ENCODE results near the gene HAUS2. TPM values are rescaled to one million over a fixed set of nuclear protein-coding genes. Genes with fewer than 3 reads are reported as not detected.
"Not testable (repeated sequence)": the region's sequence is repeated elsewhere in the genome, so short reads cannot be mapped to it uniquely, and the experiment has no call there.

Gene HAUS2
- total RNA-seq, 1 experiment from 2014 or later: 59.2 TPM

DNA sequence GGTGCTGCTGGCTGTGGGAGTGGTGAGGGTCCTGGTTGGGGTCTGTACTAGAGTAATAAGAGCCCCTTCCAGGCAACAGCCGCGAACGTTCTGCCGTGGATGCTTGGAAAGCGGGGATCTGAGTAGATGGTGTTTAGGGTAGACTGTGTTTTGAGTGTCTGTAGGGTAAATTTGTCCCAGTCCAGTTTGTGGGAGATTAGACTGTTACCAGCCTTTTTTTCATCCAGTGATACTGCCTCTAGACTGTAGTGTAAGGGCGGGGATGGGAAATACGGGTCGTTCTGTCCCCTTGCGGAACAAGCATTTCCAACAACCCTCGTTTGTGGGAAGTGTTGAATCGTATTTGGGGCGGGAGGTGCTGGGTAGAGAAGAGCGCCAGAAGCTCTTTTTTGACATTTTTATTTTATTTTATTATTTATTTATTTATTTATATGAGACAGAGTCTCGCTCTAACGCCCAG lies 424 bp downstream of the HAUS2 start:
- Histone ChIP-seq H3K36me3 (0 out of 2 replicates have a peak, but pooled peaks cover 8% of the 10 kb centered on the region), H3K4me3 (peak overlapping the region; percentile 93), H3K27me3 (no peaks in the 10 kb centered on the region), H3K4me1 (peaks cover 7% of the 10 kb centered on the region), H3K9me3 (replicated peaks) (no peaks in the 10 kb centered on the region), H3K27ac (peak overlapping the region; percentile 74)
- DNase-seq: peak; percentile 52 to 68

GRCh38 chr15:42549741-42550392 lies 1.2 kb downstream of the HAUS2 start:
- Histone ChIP-seq H3K9me3 (replicated peaks) (no peaks in the 10 kb centered on the region), H3K36me3 (0 out of 2 replicates have a peak, but pooled peaks cover 6% of the 10 kb centered on the region), H3K27ac (no peak overlapping the region), H3K27me3 (no peaks in the 10 kb centered on the region), H3K4me1 (peaks cover 7% of the 10 kb centered on the region), H3K4me3 (peak overlapping the region; percentile 93)
- DNase-seq: no peak

GRCh38 chr15:42553554-42553953 lies 4.9 kb downstream of the HAUS2 start:
- Histone ChIP-seq H3K4me1 (no peaks in the 10 kb centered on the region), H3K27ac (no peak overlapping the region), H3K9me3 (replicated peaks) (no peaks in the 10 kb centered on the region), H3K27me3 (no peaks in the 10 kb centered on the region), H3K36me3 (peaks cover 11% of the 10 kb centered on the region; the same call in 1 of the 2 replicates), H3K4me3 (no peak overlapping the region)
- DNase-seq: no peak

DNA sequence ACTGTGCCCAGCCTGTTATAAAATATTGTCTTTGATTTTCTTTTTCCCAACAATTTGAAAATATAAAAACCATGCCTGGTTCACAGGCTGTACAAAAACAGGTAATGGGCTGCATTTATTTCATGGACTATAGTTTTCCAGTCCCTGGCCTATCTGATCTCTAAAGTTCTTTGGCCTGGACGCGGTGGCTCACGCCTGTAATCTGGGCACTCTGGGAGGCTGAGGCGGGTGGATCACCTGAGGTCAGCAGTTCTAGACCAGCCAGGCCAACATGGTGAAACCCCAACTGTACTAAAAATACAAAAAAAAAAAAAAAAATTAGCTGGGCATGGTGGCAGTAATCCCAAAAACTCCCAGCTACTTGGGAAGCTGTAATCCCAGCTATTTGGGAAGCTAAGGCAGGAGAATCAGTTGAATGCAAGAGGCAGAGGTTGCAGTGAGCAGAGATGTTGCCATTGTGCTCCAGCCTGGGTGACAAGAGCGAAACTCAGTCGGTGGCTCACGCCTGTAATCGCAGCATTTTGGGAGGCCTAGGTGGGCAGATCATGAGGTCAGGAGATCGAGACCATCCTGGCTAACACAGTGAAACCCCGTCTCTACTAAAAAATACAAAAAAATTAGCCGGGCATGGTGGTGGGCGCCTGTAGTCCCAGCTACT lies 8.0 kb downstream of the HAUS2 start:
- H3K36me3 ChIP-seq: peaks cover 38% of the 10 kb centered on the region
- not testable (repeated sequence) for H3K27me3 ChIP-seq; H3K9me3 ChIP-seq (replicated peaks); H3K4me3 ChIP-seq; DNase-seq; H3K4me1 ChIP-seq; H3K27ac ChIP-seq

- Histone ChIP-seq H3K27ac (no peak overlapping the region), H3K9me3 (replicated peaks) (no peaks in the 10 kb centered on the region), H3K27me3 (no peaks in the 10 kb centered on the region), H3K36me3 (peaks cover 49% of the 10 kb centered on the region), H3K4me1 (no peaks in the 10 kb centered on the region), H3K4me3 (no peak overlapping the region)
- no peak for DNase-seq
Observed at GRCh38 chr15:42558739-42559138, 10.1 kb downstream of the HAUS2 start.

DNA sequence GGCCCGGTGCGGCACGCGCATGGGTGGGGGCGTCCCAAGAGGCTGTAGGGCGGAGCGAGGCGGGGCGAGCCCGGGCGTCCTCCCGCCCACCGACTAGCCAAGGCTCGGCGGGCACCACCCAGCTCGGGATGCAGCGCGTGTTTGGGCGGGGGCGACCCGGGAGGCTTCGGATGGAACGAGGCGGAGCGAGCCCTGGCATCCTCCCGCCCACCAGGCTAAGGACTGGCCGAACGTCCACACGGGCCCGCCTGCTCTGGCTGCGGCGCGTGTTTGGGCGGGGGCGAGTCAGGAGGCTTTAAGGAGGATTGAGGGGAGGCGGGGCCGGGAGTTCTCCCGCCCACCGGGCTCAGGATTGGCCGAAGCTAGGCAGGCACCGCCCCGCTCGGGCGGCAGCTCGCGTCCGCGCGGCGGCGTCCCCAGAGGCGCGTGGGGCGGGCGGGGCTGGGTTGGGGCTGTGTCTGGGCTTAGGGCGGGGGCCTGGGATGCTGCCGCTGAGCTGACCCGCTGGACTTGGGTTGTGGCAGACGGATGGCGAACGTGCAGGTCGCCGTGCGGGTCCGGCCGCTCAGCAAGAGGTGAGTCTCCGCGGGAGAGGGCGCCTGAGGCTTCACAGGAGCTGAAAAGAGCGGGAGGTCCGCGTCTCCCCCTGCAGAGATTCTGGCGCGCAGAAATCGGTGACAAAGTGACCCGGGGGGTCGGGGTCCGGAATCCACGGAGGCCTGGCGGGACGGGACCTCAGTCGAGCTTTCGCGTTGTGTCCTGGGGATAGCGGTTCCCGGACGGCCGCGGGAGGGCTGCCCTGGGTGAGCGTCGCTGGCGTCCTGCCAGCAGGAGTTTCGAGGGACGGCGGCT lies 26.8 kb downstream of the HAUS2 start, which contains the start of gene STARD9:
TSS of gene STARD9 (plus strand) at position 419 of the 852 bp plus-strand sequence. CDS start at position 529, 110 bp downstream.
- peak within 1 kb of the TSS; percentile 98 for H3K4me3 ChIP-seq
- peaks cover 15% of the 10 kb centered on the region for H3K4me1 ChIP-seq
- peak within 1 kb of the TSS; percentile 92 for H3K27ac ChIP-seq
- no peaks in the 10 kb centered on the region for H3K9me3 ChIP-seq (replicated peaks)
- peak; percentile 99 for DNase-seq
- no peaks in the 10 kb centered on the region; the same call in 1 of the 2 replicates for H3K36me3 ChIP-seq
- no peaks in the 10 kb centered on the region for H3K27me3 ChIP-seq

DNA sequence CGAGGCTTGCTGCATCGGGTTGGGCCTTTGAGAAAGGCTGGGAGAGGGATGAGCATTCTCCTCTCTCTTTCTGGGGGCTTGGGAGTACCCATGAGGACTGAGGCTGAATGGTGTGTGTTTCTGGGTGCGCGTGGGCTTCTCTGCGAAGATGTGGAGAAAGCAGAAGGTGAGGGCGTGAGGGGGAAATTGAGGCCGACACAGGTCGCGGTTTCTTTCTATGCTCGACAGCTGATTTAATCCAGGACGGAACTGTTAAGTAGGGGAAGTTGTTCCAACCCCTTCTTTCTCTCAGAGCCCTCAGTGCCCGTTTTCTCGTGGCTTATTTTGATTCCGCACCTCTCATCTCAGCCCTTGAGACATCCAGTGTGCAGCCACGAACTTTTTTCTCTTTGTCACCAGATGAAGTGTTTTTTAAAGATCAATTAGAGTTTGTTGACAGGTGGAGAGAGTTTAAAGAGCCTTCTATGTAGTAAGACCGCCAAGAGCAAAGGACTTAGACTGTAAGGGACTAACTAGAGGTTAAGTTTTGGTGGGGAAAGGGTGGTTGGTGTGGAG lies 27.5 kb downstream of the HAUS2 start:
- H3K27me3 ChIP-seq: no peaks in the 10 kb centered on the region
- H3K36me3 ChIP-seq: no peaks in the 10 kb centered on the region; the same call in 1 of the 2 replicates
- no peak for DNase-seq
- peak overlapping the region; percentile 92 for H3K27ac ChIP-seq
- peaks cover 15% of the 10 kb centered on the region for H3K4me1 ChIP-seq
- H3K9me3 ChIP-seq (replicated peaks): no peaks in the 10 kb centered on the region
- peak overlapping the region; percentile 98 for H3K4me3 ChIP-seq

DNA sequence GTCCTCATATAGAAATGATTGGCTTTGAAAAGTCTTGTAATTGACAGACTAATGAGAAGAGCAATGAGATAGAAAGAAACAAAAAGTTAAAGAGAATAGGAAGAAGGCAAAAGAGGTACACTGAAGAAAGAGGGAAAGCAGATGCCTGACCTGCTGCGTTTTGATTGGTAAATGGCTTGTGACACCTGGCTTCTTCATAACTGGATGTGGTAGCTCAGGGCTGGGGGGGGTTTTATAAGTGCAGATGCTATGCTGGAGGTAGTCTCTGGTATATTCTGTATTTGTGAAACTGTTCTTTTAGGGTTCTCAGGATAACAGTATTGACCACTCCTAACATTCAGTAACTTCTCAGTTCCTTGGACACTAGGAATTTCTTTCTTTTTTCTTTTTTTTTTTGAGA lies 28.1 kb downstream of the HAUS2 start:
- Histone ChIP-seq H3K9me3 (replicated peaks) (no peaks in the 10 kb centered on the region), H3K27ac (no peak overlapping the region), H3K4me3 (peak overlapping the region; percentile 98), H3K27me3 (no peaks in the 10 kb centered on the region), H3K36me3 (no peaks in the 10 kb centered on the region; the same call in 1 of the 2 replicates), H3K4me1 (peaks cover 15% of the 10 kb centered on the region)
- peak in 1 of 2 experiments; percentile 9 for DNase-seq

- peak; percentile 42 to 73 for DNase-seq
- no peak overlapping the region for H3K27ac ChIP-seq
- H3K4me1 ChIP-seq: peaks cover 15% of the 10 kb centered on the region
- no peaks in the 10 kb centered on the region for H3K27me3 ChIP-seq
- H3K9me3 ChIP-seq (replicated peaks): no peaks in the 10 kb centered on the region
- H3K36me3 ChIP-seq: no peaks in the 10 kb centered on the region; the same call in 1 of the 2 replicates
- H3K4me3 ChIP-seq: no peak overlapping the region
Observed at GRCh38 chr15:42577514-42578031, 28.9 kb downstream of the HAUS2 start.

- H3K4me1 ChIP-seq: peaks cover 19% of the 10 kb centered on the region
- H3K36me3 ChIP-seq: no peaks in the 10 kb centered on the region; the same call in 1 of the 2 replicates
- H3K9me3 ChIP-seq (replicated peaks): no peaks in the 10 kb centered on the region
- H3K27me3 ChIP-seq: no peaks in the 10 kb centered on the region
- DNase-seq: no peak
- H3K4me3 ChIP-seq: no peak overlapping the region
- no peak overlapping the region for H3K27ac ChIP-seq
Observed at GRCh38 chr15:42578984-42579537, 30.4 kb downstream of the HAUS2 start.

DNA sequence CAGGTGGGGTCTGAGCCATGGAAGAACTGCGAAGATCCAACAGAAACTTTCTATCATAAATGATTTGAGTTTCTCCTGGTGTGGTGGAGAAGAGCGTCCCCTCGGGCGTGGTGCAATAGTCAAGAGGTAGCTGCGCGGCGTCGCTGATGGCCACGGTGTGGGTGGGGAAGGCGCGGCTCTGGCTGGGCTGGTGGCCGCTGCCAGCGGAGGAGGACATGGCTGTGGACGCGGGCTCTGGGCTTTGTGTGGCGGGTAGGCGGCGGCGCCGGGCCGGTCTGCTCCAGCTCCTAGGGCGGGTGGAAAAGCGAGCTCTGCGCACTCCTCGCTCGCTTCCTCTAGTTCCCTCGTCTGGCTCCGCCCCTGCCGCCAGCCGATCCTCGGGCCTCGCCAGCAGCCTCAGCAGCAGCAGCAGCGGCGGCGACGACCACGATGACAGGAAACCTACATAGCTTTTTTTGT lies 32.7 kb downstream of the HAUS2 start:
- DNase-seq: no peak
- no peak overlapping the region for H3K27ac ChIP-seq
- no peaks in the 10 kb centered on the region for H3K27me3 ChIP-seq
- no peaks in the 10 kb centered on the region; the same call in 1 of the 2 replicates for H3K9me3 ChIP-seq (replicated peaks)
- H3K4me1 ChIP-seq: peaks cover 23% of the 10 kb centered on the region
- H3K4me3 ChIP-seq: no peak overlapping the region
- H3K36me3 ChIP-seq: peaks cover 10% of the 10 kb centered on the region; the same call in 1 of the 2 replicates

- no peak overlapping the region for H3K4me3 ChIP-seq
- H3K27ac ChIP-seq: no peak overlapping the region
- DNase-seq: no peak
- no peaks in the 10 kb centered on the region; the same call in 1 of the 2 replicates for H3K9me3 ChIP-seq (replicated peaks)
- peaks cover 17% of the 10 kb centered on the region; the same call in 1 of the 2 replicates for H3K36me3 ChIP-seq
- H3K27me3 ChIP-seq: no peaks in the 10 kb centered on the region
- peaks cover 16% of the 10 kb centered on the region for H3K4me1 ChIP-seq
Observed at GRCh38 chr15:42582569-42583375, 34.1 kb downstream of the HAUS2 start.

Data from SJCRH30 (cell line).